ENCODE results near the gene CLMN. TPM values are rescaled to one million over a fixed set of nuclear protein-coding genes. Genes with fewer than 3 reads are reported as not detected.
A peak's percentile ranks its signal among the peaks of the same experiment; 100 is the strongest.
"Not testable (repeated sequence)": the region's sequence is repeated elsewhere in the genome, so short reads cannot be mapped to it uniquely, and the experiment has no call there.

CLMN gene
- total and polyA plus RNA-seq, 2 experiments from 2014 or later: 3.2 to 5.7 TPM

GRCh38 chr14:95285566-95285965 is 34.1 kb downstream of the CLMN start (continued):
- TF ChIP-seq ETS1 (IDR thresholded peaks at IDR 0.05) (no peak), STAT1 (IDR thresholded peaks at IDR 0.05; ENCODE audit: unreplicated experiment) (no peak), EZH2 (IDR thresholded peaks at IDR 0.05; ENCODE audit: low read depth, unreplicated experiment) (no peak), EZH2phosphoT487 (IDR thresholded peaks at IDR 0.05; ENCODE audit: unreplicated experiment) (no peak), JUNB (IDR thresholded peaks at IDR 0.05; ENCODE audit: unreplicated experiment) (no peak)

- H3K36me3 ChIP-seq (ENCODE audit: insufficient read depth); H3K27me3 ChIP-seq (ENCODE audit: insufficient read depth); H4K20me1 ChIP-seq (replicated peaks; ENCODE audit: insufficient read depth); H3K36me3 Mint-ChIP-seq (ENCODE audit: low read depth); H3K79me2 ChIP-seq (replicated peaks; ENCODE audit: insufficient read depth); H3K4me3 Mint-ChIP-seq; H3K27me3 Mint-ChIP-seq (ENCODE audit: insufficient read depth, low read depth, poor library complexity); H3K9me3 Mint-ChIP-seq; H3F3A ChIP-seq (replicated peaks; ENCODE audit: low read depth); H3K27ac ChIP-seq (ENCODE audit: low read depth); DNase-seq (ENCODE audit: low spot score); H3K27ac Mint-ChIP-seq; H3K4me3 ChIP-seq; H2AFZ ChIP-seq; ATAC-seq; H3K4me1 Mint-ChIP-seq; H3K4me1 ChIP-seq (ENCODE audit: insufficient read depth); H3K4me2 ChIP-seq; H3K9me2 ChIP-seq (ENCODE audit: insufficient read depth): not testable (repeated sequence)
Observed at GRCh38 chr14:95283802-95284201, 35.9 kb downstream of the CLMN start.

GRCh38 chr14:95282986-95283380 is 36.7 kb downstream of the CLMN start:
- not testable (repeated sequence) for H3K27me3 Mint-ChIP-seq (ENCODE audit: insufficient read depth, low read depth, poor library complexity); DNase-seq (ENCODE audit: low spot score); H3K4me2 ChIP-seq; H3K4me3 ChIP-seq; H2AFZ ChIP-seq; H3K79me2 ChIP-seq (replicated peaks; ENCODE audit: insufficient read depth); H3K36me3 ChIP-seq (ENCODE audit: insufficient read depth); H4K20me1 ChIP-seq (replicated peaks; ENCODE audit: insufficient read depth); H3K4me1 Mint-ChIP-seq; ATAC-seq; H3K27ac Mint-ChIP-seq; H3K27me3 ChIP-seq (ENCODE audit: insufficient read depth); H3F3A ChIP-seq (replicated peaks; ENCODE audit: low read depth); H3K4me1 ChIP-seq (ENCODE audit: insufficient read depth); H3K36me3 Mint-ChIP-seq (ENCODE audit: low read depth); H3K27ac ChIP-seq (ENCODE audit: low read depth); H3K4me3 Mint-ChIP-seq; H3K9me2 ChIP-seq (ENCODE audit: insufficient read depth)
- H3K9me3 Mint-ChIP-seq: peaks cover 12% of the 10 kb centered on the region; the same call in 2 of the 3 replicates

GRCh38 chr14:95282354-95282985 is 37.2 kb downstream of the CLMN start:
- Histone ChIP-seq H3K79me2 (replicated peaks; ENCODE audit: insufficient read depth) (no peaks in the 10 kb centered on the region), H3K27me3 (ENCODE audit: insufficient read depth) (no peaks in the 10 kb centered on the region), H3K36me3 (ENCODE audit: insufficient read depth) (no peaks in the 10 kb centered on the region), H3F3A (replicated peaks; ENCODE audit: low read depth) (no peaks in the 10 kb centered on the region), H3K9me2 (ENCODE audit: insufficient read depth) (0 out of 2 replicates have a peak, but pooled peaks cover 2% of the 10 kb centered on the region), H3K27ac (ENCODE audit: low read depth) (no peak overlapping the region), H3K4me2 (no peak overlapping the region), H3K4me1 (ENCODE audit: insufficient read depth) (no peaks in the 10 kb centered on the region), H2AFZ (no peak overlapping the region), H3K4me3 (no peak overlapping the region), H4K20me1 (replicated peaks; ENCODE audit: insufficient read depth) (no peaks in the 10 kb centered on the region)
- peaks cover 1% of the 10 kb centered on the region for H3K27me3 Mint-ChIP-seq (ENCODE audit: insufficient read depth, low read depth, poor library complexity)
- DNase-seq (ENCODE audit: low spot score): no peak
- peaks cover 9% of the 10 kb centered on the region; the same call in 1 of the 3 replicates for H3K36me3 Mint-ChIP-seq (ENCODE audit: low read depth)
- H3K4me1 Mint-ChIP-seq: peaks cover 6% of the 10 kb centered on the region; the same call in 1 of the 3 replicates
- 0 out of 4 replicates have a peak, but pooled peaks of 1 of the 2 experiments have one; percentile 2 for TF ChIP-seq CTCF (conservative IDR thresholded peaks at IDR 0.05; ENCODE audit: low read depth in 2 of 2)
- TF ChIP-seq STAT1 (IDR thresholded peaks at IDR 0.05; ENCODE audit: unreplicated experiment): no peak
- no peak overlapping the region for H3K4me3 Mint-ChIP-seq
- H3K9me3 Mint-ChIP-seq: peaks cover 12% of the 10 kb centered on the region; the same call in 2 of the 3 replicates
- no peak for ATAC-seq
- no peak overlapping the region for H3K27ac Mint-ChIP-seq
